Panc1 (cell line): ENCODE results near the gene HAND1. TPM values are rescaled to one million over a fixed set of nuclear protein-coding genes. Genes with fewer than 3 reads are reported as not detected.

Experiments
- ATAC-seq: fragments of 200-7000 bp; cut with Tn5 transposase; 2 replicates; pipeline ENCODE4 v1.9.1; 2020; ENCODE audit warnings: mild to moderate bottlenecking, moderate library complexity
- BruUV-seq: library from RNA; stranded (reverse); fragments of 400-500 nt; replicated peaks from 2 replicates; lab custom pipeline; 2021; lab: Mats Ljungman, UMichigan
- CTCF ChIA-PET: fragments of 300-600 bp; sonication (Branson Sonifier 250); formaldehyde crosslinking; loops from one replicate; lab custom pipeline; 2022; ENCODE audit warnings: antibody characterized with exemption; lab: Charles Lee
- POLR2A ChIA-PET: fragments of 300-600 bp; sonication (Branson Sonifier 250); formaldehyde crosslinking; loops from one replicate; lab custom pipeline; 2022; ENCODE audit warnings: antibody characterized with exemption; lab: Charles Lee
- DNase-seq: peaks from one replicate; pipeline ENCODE4 v3.0.0-alpha.2; 2010; ENCODE audit warnings: low read depth, low spot score
- H3K27ac ChIP-seq: 2 replicates; pipeline ENCODE4 v1.5.1; 2011; ENCODE audit warnings: mild to moderate bottlenecking, low read length, inconsistent platforms
- H3K27me3 ChIP-seq: fragments of 200-500 bp; sonication (Bioruptor generic); 2 replicates; pipeline ENCODE4 v1.6.0; 2014; ENCODE audit warnings: low read length, inconsistent platforms; ENCODE audit not compliant: control insufficient read depth, insufficient read depth
- H3K36me3 ChIP-seq: fragments of 200-500 bp; sonication (Bioruptor generic); 2 replicates; pipeline ENCODE4 v1.5.1; 2014; ENCODE audit warnings: inconsistent platforms, mild to moderate bottlenecking, low read length, moderate library complexity; ENCODE audit not compliant: control insufficient read depth, insufficient read depth
- H3K4me1 ChIP-seq: 2 replicates; pipeline ENCODE4 v1.5.1; 2011; ENCODE audit warnings: inconsistent platforms, mild to moderate bottlenecking, low read length, moderate library complexity; ENCODE audit not compliant: control insufficient read depth, insufficient read depth
- H3K4me3 ChIP-seq, 2 experiments: 2 replicates each; pipeline ENCODE4 v1.5.1; 2011 to 2012; ENCODE audit warnings: low read depth in 2 of 2, low read length in 2 of 2, mild to moderate bottlenecking in 2 of 2, inconsistent platforms in 1 of 2, moderate library complexity in 1 of 2
- H3K9me3 ChIP-seq: fragments of 200-500 bp; sonication (Bioruptor generic); 2 replicates; pipeline ENCODE4 v1.5.1; 2014; ENCODE audit warnings: low read depth, mild to moderate bottlenecking, inconsistent platforms, low read length, moderate library complexity; ENCODE audit not compliant: control insufficient read depth, insufficient read depth
- POLR2AphosphoS5 ChIP-seq: IDR thresholded peaks from 2 replicates; pipeline ENCODE4 v1.6.1; 2012; ENCODE audit warnings: mild to moderate bottlenecking, low read depth, low read length, moderate library complexity
- SIN3A ChIP-seq: IDR thresholded peaks from 2 replicates; pipeline ENCODE4 v1.6.1; 2012; ENCODE audit warnings: low read depth, mild to moderate bottlenecking, low read length, moderate library complexity, borderline replicate concordance; ENCODE audit not compliant: insufficient read depth
- TCF7L2 ChIP-seq: IDR thresholded peaks from 2 replicates; pipeline ENCODE4 v1.6.1; 2011; ENCODE audit warnings: mild to moderate bottlenecking, low read depth, low read length, inconsistent platforms
- in situ Hi-C: cut with HindIII; loops from 2 replicates; pipeline ENCODE4 v1.10.0; 2016; ENCODE audit warnings: low sequenced_read_pairs, low pct_unique_long_range_greater_than_20kb
- intact Hi-C: fragments of 100-400 bp; cut with micrococcal nuclease; formaldehyde crosslinking; loops from one replicate; pipeline ENCODE4 v1.10.0; 2022; ENCODE audit not compliant: unreplicated experiment
- total RNA-seq: library from RNA; stranded (reverse); gene quantifications from one replicate; pipeline ENCODE4 v1.2.1, GENCODE V29; 2021; ENCODE audit not compliant: unreplicated experiment
- TF ChIP-seq, protein P1 (sequence below): fragments of 450-650 bp; IDR thresholded peaks from 2 replicates; pipeline ENCODE4 v1.5.1; 2017; ENCODE audit warnings: mild to moderate bottlenecking
- TF ChIP-seq, protein P2 (sequence below), 2 experiments: IDR thresholded peaks; 2 replicates each; pipeline ENCODE4 v1.6.1; 2011 to 2012; ENCODE audit warnings: low read depth in 2 of 2, control low read depth in 1 of 2, low read length in 1 of 2, mild to moderate bottlenecking in 1 of 2, moderate library complexity in 1 of 2; ENCODE audit not compliant: insufficient read depth in 1 of 2

HAND1 gene
- total RNA-seq, 1 experiment from 2014 or later = 0.10 TPM

DNA sequence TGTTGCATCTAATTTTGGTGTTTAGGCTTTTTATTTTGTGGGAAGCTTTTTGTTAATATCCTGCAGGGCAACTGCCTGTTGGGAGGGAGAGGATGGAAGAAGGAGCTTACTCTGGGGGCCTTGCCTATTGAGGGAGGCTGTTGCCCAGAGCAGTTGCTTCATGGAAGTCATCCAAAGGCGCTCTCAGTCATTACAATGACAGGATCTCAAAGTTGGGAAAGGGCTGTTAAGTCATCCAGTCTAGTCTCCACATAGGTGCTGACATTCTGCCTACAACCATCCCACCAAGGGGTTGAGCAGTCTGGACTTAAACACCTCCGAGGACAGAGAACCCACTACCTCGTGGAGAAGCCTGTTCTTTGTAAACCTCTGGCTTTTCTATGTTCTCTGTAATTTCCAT, 19.0 kb downstream of the HAND1 start:
- no peak for ATAC-seq
- CTCF ChIA-PET = no interaction called here
- DNase-seq = no peak
- Histone ChIP-seq H3K36me3 (peaks cover 2% of the 10 kb centered on the region; the same call in 1 of the 2 replicates), H3K4me3 (no peak overlapping the region), H3K4me1 (no peaks in the 10 kb centered on the region), H3K27ac (no peak overlapping the region), H3K9me3 (no peaks in the 10 kb centered on the region), H3K27me3 (no peaks in the 10 kb centered on the region)
- POLR2A ChIA-PET = no interaction called here
- no TSS peak for BruUV-seq
- in situ Hi-C loops = no loop called here
- TF ChIP-seq, protein P1, sequence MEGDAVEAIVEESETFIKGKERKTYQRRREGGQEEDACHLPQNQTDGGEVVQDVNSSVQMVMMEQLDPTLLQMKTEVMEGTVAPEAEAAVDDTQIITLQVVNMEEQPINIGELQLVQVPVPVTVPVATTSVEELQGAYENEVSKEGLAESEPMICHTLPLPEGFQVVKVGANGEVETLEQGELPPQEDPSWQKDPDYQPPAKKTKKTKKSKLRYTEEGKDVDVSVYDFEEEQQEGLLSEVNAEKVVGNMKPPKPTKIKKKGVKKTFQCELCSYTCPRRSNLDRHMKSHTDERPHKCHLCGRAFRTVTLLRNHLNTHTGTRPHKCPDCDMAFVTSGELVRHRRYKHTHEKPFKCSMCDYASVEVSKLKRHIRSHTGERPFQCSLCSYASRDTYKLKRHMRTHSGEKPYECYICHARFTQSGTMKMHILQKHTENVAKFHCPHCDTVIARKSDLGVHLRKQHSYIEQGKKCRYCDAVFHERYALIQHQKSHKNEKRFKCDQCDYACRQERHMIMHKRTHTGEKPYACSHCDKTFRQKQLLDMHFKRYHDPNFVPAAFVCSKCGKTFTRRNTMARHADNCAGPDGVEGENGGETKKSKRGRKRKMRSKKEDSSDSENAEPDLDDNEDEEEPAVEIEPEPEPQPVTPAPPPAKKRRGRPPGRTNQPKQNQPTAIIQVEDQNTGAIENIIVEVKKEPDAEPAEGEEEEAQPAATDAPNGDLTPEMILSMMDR = no peak
- TF ChIP-seq, protein P2, sequence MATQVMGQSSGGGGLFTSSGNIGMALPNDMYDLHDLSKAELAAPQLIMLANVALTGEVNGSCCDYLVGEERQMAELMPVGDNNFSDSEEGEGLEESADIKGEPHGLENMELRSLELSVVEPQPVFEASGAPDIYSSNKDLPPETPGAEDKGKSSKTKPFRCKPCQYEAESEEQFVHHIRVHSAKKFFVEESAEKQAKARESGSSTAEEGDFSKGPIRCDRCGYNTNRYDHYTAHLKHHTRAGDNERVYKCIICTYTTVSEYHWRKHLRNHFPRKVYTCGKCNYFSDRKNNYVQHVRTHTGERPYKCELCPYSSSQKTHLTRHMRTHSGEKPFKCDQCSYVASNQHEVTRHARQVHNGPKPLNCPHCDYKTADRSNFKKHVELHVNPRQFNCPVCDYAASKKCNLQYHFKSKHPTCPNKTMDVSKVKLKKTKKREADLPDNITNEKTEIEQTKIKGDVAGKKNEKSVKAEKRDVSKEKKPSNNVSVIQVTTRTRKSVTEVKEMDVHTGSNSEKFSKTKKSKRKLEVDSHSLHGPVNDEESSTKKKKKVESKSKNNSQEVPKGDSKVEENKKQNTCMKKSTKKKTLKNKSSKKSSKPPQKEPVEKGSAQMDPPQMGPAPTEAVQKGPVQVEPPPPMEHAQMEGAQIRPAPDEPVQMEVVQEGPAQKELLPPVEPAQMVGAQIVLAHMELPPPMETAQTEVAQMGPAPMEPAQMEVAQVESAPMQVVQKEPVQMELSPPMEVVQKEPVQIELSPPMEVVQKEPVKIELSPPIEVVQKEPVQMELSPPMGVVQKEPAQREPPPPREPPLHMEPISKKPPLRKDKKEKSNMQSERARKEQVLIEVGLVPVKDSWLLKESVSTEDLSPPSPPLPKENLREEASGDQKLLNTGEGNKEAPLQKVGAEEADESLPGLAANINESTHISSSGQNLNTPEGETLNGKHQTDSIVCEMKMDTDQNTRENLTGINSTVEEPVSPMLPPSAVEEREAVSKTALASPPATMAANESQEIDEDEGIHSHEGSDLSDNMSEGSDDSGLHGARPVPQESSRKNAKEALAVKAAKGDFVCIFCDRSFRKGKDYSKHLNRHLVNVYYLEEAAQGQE (IDR thresholded peaks at IDR 0.05; ENCODE audit: insufficient read depth in 1 of 2, low read depth in 2 of 2, low read length in 1 of 2) = no peak
- TF ChIP-seq SIN3A (no peak), TCF7L2 (no peak), POLR2AphosphoS5 (no peak)
- intact Hi-C loops = no loop called here

DNA sequence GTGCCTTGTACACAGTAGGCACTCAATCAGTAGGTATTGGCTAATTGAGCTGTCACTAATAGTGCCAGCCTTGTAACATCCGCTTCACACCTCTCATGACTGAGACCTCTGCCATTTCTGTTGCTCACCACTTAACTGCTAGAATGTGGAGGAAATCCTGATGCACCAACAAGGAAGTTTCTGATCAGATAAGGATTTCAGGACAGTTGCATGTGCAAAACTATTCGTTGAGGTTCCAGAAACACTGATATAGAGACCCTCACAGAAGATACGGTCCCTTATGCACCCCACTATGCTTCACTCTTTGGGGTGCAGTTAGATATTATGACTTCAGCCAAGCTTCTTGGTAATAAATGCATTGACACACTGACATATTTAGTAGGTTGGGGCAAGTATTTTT, 21.5 kb downstream of the HAND1 start:
- intact Hi-C loops (no loop called here), in situ Hi-C loops (no loop called here)
- no peaks in the 10 kb centered on the region for H3K27me3 ChIP-seq
- no TSS peak for BruUV-seq
- H3K9me3 ChIP-seq = no peaks in the 10 kb centered on the region
- TF ChIP-seq, protein P1 = no peak
- TF ChIP-seq, protein P2 (IDR thresholded peaks at IDR 0.05; ENCODE audit: insufficient read depth in 1 of 2, low read depth in 2 of 2, low read length in 1 of 2) = no peak
- H3K27ac ChIP-seq = no peak overlapping the region
- CTCF ChIA-PET = interaction anchor here (1.1 kb wide), 1 partner anchor 384 kb away, joined by 3 read pairs; no protein-coding TSS in a partner anchor
- H3K4me3 ChIP-seq = no peak overlapping the region
- POLR2A ChIA-PET = no interaction called here
- DNase-seq = no peak
- peaks cover 2% of the 10 kb centered on the region; the same call in 1 of the 2 replicates for H3K36me3 ChIP-seq
- no peak for ATAC-seq
- no peaks in the 10 kb centered on the region for H3K4me1 ChIP-seq
